PC-3 (cell line): ENCODE results near the gene MATN4. TPM values are rescaled to one million over a fixed set of nuclear protein-coding genes. Genes with fewer than 3 reads are reported as not detected.

Experiments
- ATAC-seq: fragments of 200-7000 bp; cut with Tn5 transposase; 2 replicates; pipeline ENCODE4 v1.9.1; 2020; ENCODE audit warnings: mild to moderate bottlenecking, moderate library complexity
- BruUV-seq: library from RNA; stranded (reverse); fragments of 400-500 nt; replicated peaks from 2 replicates; lab custom pipeline; 2021; lab: Mats Ljungman, UMichigan
- CTCF ChIA-PET: fragments of 300-600 bp; sonication (Branson Sonifier 250); formaldehyde crosslinking; loops from one replicate; lab custom pipeline; 2022; ENCODE audit warnings: antibody characterized with exemption; lab: Charles Lee
- POLR2A ChIA-PET: fragments of 300-600 bp; sonication (Branson Sonifier 250); formaldehyde crosslinking; loops from one replicate; lab custom pipeline; 2022; ENCODE audit warnings: antibody characterized with exemption; ENCODE audit not compliant: unreplicated experiment; lab: Charles Lee
- DNase-seq: peaks from one replicate; pipeline ENCODE4 v3.0.0-alpha.2; 2015
- H2AFZ ChIP-seq: fragments of 300-600 bp; sonication (generic); 2 replicates; pipeline ENCODE4 v1.6.0; 2016; ENCODE audit warnings: antibody characterized with exemption, low read length
- H3F3A ChIP-seq: fragments of 300-600 bp; sonication (generic); one replicate; pipeline ENCODE4 v1.6.0; 2017; ENCODE audit warnings: antibody characterized with exemption, low read length, control low read depth, mild to moderate bottlenecking; ENCODE audit not compliant: unreplicated experiment
- H3K27ac ChIP-seq: fragments of 300-600 bp; sonication (generic); 2 replicates; pipeline ENCODE4 v1.5.1; 2016; ENCODE audit warnings: mild to moderate bottlenecking, low read length
- H3K27me3 ChIP-seq: fragments of 300-600 bp; sonication (generic); 2 replicates; pipeline ENCODE4 v1.6.1; 2016; ENCODE audit warnings: low read length, mixed read lengths
- H3K36me3 ChIP-seq: fragments of 300-600 bp; sonication (generic); 2 replicates; pipeline ENCODE4 v1.6.1; 2016; ENCODE audit warnings: low read depth, mixed run types, low read length, mixed read lengths
- H3K4me1 ChIP-seq: fragments of 300-600 bp; sonication (generic); 2 replicates; pipeline ENCODE4 v1.5.1; 2016; ENCODE audit warnings: low read length; ENCODE audit not compliant: insufficient read depth
- H3K4me2 ChIP-seq: fragments of 300-600 bp; sonication (generic); 2 replicates; pipeline ENCODE4 v1.6.0; 2016; ENCODE audit warnings: low read length
- H3K4me3 ChIP-seq: fragments of 300-600 bp; sonication (generic); 2 replicates; pipeline ENCODE4 v1.5.1; 2016; ENCODE audit warnings: mild to moderate bottlenecking, low read length, mixed read lengths
- H3K79me2 ChIP-seq: fragments of 300-600 bp; sonication (generic); 2 replicates; pipeline ENCODE4 v1.6.1; 2017; ENCODE audit warnings: low read length, mixed read lengths
- H3K9ac ChIP-seq: fragments of 300-600 bp; sonication (generic); 2 replicates; pipeline ENCODE4 v1.6.0; 2016; ENCODE audit warnings: mild to moderate bottlenecking, low read length
- H3K9me2 ChIP-seq: fragments of 300-600 bp; sonication (generic); replicated peaks from 2 replicates; pipeline ENCODE4 v1.6.1; 2016; ENCODE audit warnings: mixed run types, low read length, mixed read lengths
- H3K9me3 ChIP-seq: fragments of 300-600 bp; sonication (generic); 2 replicates; pipeline ENCODE4 v1.6.1; 2016; ENCODE audit warnings: low read length, mixed read lengths
- H4K20me1 ChIP-seq: fragments of 300-600 bp; sonication (generic); 2 replicates; pipeline ENCODE4 v1.6.1; 2016; ENCODE audit warnings: low read length, mixed read lengths
- EZH2 ChIP-seq: fragments of 300-600 bp; sonication (generic); IDR thresholded peaks from one replicate; pipeline ENCODE4 v1.6.1; 2017; ENCODE audit warnings: antibody characterized with exemption, mild to moderate bottlenecking, low read length; ENCODE audit not compliant: unreplicated experiment
- EZH2phosphoT487 ChIP-seq: fragments of 300-600 bp; sonication (generic); IDR thresholded peaks from 2 replicates; pipeline ENCODE4 v1.6.1; 2018; ENCODE audit warnings: mild to moderate bottlenecking, antibody characterized with exemption, low read length, borderline replicate concordance
- intact Hi-C: fragments of 100-400 bp; cut with micrococcal nuclease; formaldehyde crosslinking; loops from 2 replicates; pipeline ENCODE4 v1.9.0; 2023
- total RNA-seq: library from RNA; depleted of rRNA; stranded (reverse); fragments of >200 nt; gene quantifications from 2 replicates; pipeline ENCODE4 v1.2.3, GENCODE V29; 2014
- TF ChIP-seq, protein P1 (sequence below): fragments of 300-600 bp; sonication (generic); conservative IDR thresholded peaks from 2 replicates; pipeline ENCODE4 v1.5.1; 2017; ENCODE audit warnings: antibody characterized with exemption, low read depth, mild to moderate bottlenecking, low read length

Gene MATN4
- total RNA-seq, 1 experiment from 2014 or later = 0.33 TPM

DNA sequence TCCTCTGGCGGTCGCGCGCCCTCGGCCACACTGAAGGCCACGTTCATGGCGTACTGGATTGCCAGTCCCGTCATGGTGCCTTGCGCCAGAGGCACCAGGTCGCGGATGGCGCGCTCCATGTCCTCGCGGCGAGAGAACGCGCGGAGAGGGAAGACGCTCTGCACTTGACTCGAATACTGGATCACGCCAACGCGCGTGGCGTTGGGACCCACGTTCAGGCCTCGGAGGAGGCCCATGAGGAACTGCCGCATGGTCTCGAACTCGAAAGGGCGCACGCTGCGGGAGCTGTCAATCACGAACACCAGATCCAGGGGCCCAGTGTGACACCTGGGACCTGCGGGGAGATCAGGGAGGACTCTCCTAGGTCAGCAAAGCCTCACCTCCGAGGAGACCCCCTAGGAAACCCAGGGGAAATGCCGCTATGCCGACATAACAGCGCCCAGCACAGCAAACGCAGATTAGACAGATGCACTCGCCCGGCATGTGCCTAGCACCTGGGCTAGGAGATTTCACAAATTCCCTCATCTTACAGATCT is 3.6 kb downstream of the MATN4 start:
- intact Hi-C loops = no loop called here

DNA sequence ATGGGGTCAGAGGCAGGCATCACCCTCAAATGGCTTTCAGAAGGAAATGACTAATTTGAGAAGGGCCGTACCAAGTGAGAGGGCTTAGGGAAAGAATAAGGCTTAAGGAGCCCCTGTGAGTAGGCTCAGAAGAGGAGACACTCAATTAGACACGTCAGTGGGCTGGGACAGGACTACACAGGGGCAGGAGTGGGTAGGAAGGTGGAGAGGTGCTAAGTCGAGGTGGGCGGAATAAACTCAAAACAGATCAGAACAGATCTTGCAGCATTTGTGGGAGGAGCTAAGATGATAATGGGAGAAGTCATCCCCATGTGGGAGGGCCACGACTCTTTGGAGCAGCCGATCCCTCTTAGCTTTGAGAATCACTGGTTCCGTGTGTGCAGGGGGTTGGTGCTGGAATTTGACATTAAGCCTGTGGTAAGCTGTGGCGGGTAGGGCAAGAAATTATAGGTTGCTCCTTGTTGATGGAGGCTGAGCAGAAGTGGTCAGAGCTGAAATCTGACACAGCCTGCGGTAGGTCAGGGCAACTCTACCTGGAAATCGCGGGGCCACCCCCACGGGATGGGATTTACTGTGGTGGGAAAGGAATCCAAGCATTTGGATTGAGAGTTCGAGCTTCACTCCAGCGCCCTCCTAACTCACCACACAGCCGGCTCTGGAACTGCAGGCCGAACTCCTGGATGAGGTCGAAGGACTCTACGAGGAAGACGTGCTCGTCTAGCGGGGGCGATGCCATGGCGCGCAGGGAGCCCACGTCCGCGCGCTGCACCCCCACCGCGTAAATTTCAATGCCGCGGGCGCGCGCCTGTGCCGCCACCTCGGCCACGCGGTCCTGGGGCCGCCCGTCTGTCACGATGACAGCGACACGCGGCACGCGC is 4.3 kb downstream of the MATN4 start:
- Histone ChIP-seq H3K27me3 (no peaks in the 10 kb centered on the region), H3K4me1 (no peaks in the 10 kb centered on the region), H3K9me2 (no peaks in the 10 kb centered on the region), H3K36me3 (no peaks in the 10 kb centered on the region), H3K27ac (no peak overlapping the region), H3F3A (no peaks in the 10 kb centered on the region), H4K20me1 (no peaks in the 10 kb centered on the region), H3K9me3 (no peaks in the 10 kb centered on the region), H3K79me2 (no peaks in the 10 kb centered on the region), H2AFZ (no peak overlapping the region), H3K4me3 (no peak overlapping the region), H3K9ac (no peak overlapping the region), H3K4me2 (no peak overlapping the region)
- ATAC-seq = no peak
- CTCF ChIA-PET = no interaction called here
- intact Hi-C loops = no loop called here
- TF ChIP-seq EZH2 = no peak
- no peak for TF ChIP-seq EZH2phosphoT487
- TF ChIP-seq, protein P1, sequence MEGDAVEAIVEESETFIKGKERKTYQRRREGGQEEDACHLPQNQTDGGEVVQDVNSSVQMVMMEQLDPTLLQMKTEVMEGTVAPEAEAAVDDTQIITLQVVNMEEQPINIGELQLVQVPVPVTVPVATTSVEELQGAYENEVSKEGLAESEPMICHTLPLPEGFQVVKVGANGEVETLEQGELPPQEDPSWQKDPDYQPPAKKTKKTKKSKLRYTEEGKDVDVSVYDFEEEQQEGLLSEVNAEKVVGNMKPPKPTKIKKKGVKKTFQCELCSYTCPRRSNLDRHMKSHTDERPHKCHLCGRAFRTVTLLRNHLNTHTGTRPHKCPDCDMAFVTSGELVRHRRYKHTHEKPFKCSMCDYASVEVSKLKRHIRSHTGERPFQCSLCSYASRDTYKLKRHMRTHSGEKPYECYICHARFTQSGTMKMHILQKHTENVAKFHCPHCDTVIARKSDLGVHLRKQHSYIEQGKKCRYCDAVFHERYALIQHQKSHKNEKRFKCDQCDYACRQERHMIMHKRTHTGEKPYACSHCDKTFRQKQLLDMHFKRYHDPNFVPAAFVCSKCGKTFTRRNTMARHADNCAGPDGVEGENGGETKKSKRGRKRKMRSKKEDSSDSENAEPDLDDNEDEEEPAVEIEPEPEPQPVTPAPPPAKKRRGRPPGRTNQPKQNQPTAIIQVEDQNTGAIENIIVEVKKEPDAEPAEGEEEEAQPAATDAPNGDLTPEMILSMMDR = no peak
- no peak for DNase-seq
- no TSS peak for BruUV-seq
- POLR2A ChIA-PET = interaction anchor here (0.5 kb wide), 1 partner anchor 227 kb away, joined by 3 read pairs; no protein-coding TSS in a partner anchor

More for the DNA sequence above, 3.6 kb downstream of the MATN4 start:
- CTCF ChIA-PET = interaction anchor here (1.3 kb wide), 1 partner anchor 11 kb away, joined by 5 read pairs; no protein-coding TSS in a partner anchor
- Histone ChIP-seq H3K4me2 (no peak overlapping the region), H3K79me2 (no peaks in the 10 kb centered on the region), H3K27ac (no peak overlapping the region), H4K20me1 (no peaks in the 10 kb centered on the region), H3K36me3 (no peaks in the 10 kb centered on the region), H2AFZ (no peak overlapping the region), H3K4me1 (no peaks in the 10 kb centered on the region), H3K4me3 (no peak overlapping the region), H3K27me3 (no peaks in the 10 kb centered on the region), H3K9ac (no peak overlapping the region), H3F3A (no peaks in the 10 kb centered on the region), H3K9me3 (no peaks in the 10 kb centered on the region), H3K9me2 (no peaks in the 10 kb centered on the region)
- TF ChIP-seq EZH2phosphoT487 (no peak), EZH2 (no peak)
- TF ChIP-seq, protein P1 = no peak
- DNase-seq = no peak
- no peak for ATAC-seq
- POLR2A ChIA-PET = no interaction called here
- no TSS peak for BruUV-seq
